ENCODE results near the gene PDCD4.

Gene PDCD4

GRCh38 chr10:110843031-110843430, 28.7 kb upstream of the PDCD4 start:
- Histone ChIP-seq H3K27ac (no peak overlapping the region), H3K9me3 (no peaks in the 10 kb centered on the region), H3K4me1 (ENCODE audit: control insufficient read depth in 1 of 2, insufficient read depth in 1 of 2, low read depth in 1 of 2, low read length in 1 of 2) (peaks cover 0 to 13% of the 10 kb centered on the region in 2 experiments), H3K27me3 (no peaks in the 10 kb centered on the region), H3K36me3 (no peaks in the 10 kb centered on the region), H3K4me3 (ENCODE audit: low read depth in 1 of 2, low read length in 1 of 2) (no peak overlapping the region)
- no peak for TF ChIP-seq CTCF (IDR thresholded peaks at IDR 0.05)

GRCh38 chr10:110843796-110844616, 27.7 kb upstream of the PDCD4 start:
- no peak for TF ChIP-seq CTCF (IDR thresholded peaks at IDR 0.05)
- no peaks in the 10 kb centered on the region for H3K36me3 ChIP-seq
- no peaks in the 10 kb centered on the region for H3K27me3 ChIP-seq
- H3K4me1 ChIP-seq (ENCODE audit: control insufficient read depth in 1 of 2, insufficient read depth in 1 of 2, low read depth in 1 of 2, low read length in 1 of 2) = peaks cover 0 to 13% of the 10 kb centered on the region in 2 experiments
- H3K4me3 ChIP-seq (ENCODE audit: low read depth in 1 of 2, low read length in 1 of 2) = no peak overlapping the region
- H3K27ac ChIP-seq = no peak overlapping the region
- no peaks in the 10 kb centered on the region for H3K9me3 ChIP-seq

- Histone ChIP-seq H3K9me3 (no peaks in the 10 kb centered on the region), H3K27me3 (no peaks in the 10 kb centered on the region), H3K4me3 (ENCODE audit: low read depth in 1 of 2, low read length in 1 of 2) (no peak overlapping the region), H3K27ac (no peak overlapping the region), H3K4me1 (ENCODE audit: control insufficient read depth in 1 of 2, insufficient read depth in 1 of 2, low read depth in 1 of 2, low read length in 1 of 2) (peaks cover 1 to 17% of the 10 kb centered on the region in 2 experiments), H3K36me3 (no peaks in the 10 kb centered on the region)
- no peak for TF ChIP-seq CTCF (IDR thresholded peaks at IDR 0.05)
Observed at GRCh38 chr10:110844617-110844881, 27.2 kb upstream of the PDCD4 start.

- Histone ChIP-seq H3K4me3 (ENCODE audit: low read depth in 1 of 2, low read length in 1 of 2) (no peak overlapping the region), H3K9me3 (no peaks in the 10 kb centered on the region), H3K27ac (no peak overlapping the region), H3K36me3 (no peaks in the 10 kb centered on the region), H3K4me1 (ENCODE audit: control insufficient read depth in 1 of 2, insufficient read depth in 1 of 2, low read depth in 1 of 2, low read length in 1 of 2) (peaks cover 8 to 24% of the 10 kb centered on the region in 2 experiments), H3K27me3 (no peaks in the 10 kb centered on the region)
- no peak for TF ChIP-seq CTCF (IDR thresholded peaks at IDR 0.05)
Observed at GRCh38 chr10:110845192-110845755, 26.5 kb upstream of the PDCD4 start.

- H3K27ac ChIP-seq = no peak overlapping the region
- TF ChIP-seq CTCF (IDR thresholded peaks at IDR 0.05) = no peak
- H3K4me3 ChIP-seq (ENCODE audit: low read depth in 1 of 2, low read length in 1 of 2) = no peak overlapping the region
- H3K36me3 ChIP-seq = no peaks in the 10 kb centered on the region
- no peaks in the 10 kb centered on the region for H3K27me3 ChIP-seq
- H3K9me3 ChIP-seq = no peaks in the 10 kb centered on the region
- H3K4me1 ChIP-seq (ENCODE audit: control insufficient read depth in 1 of 2, insufficient read depth in 1 of 2, low read depth in 1 of 2, low read length in 1 of 2) = peaks cover 15 to 31% of the 10 kb centered on the region in 2 experiments
Observed at GRCh38 chr10:110845756-110846620, 25.7 kb upstream of the PDCD4 start.

All from neutrophil (primary cell).